ENCODE measurements around the gene LEP.

The LEP gene

DNA sequence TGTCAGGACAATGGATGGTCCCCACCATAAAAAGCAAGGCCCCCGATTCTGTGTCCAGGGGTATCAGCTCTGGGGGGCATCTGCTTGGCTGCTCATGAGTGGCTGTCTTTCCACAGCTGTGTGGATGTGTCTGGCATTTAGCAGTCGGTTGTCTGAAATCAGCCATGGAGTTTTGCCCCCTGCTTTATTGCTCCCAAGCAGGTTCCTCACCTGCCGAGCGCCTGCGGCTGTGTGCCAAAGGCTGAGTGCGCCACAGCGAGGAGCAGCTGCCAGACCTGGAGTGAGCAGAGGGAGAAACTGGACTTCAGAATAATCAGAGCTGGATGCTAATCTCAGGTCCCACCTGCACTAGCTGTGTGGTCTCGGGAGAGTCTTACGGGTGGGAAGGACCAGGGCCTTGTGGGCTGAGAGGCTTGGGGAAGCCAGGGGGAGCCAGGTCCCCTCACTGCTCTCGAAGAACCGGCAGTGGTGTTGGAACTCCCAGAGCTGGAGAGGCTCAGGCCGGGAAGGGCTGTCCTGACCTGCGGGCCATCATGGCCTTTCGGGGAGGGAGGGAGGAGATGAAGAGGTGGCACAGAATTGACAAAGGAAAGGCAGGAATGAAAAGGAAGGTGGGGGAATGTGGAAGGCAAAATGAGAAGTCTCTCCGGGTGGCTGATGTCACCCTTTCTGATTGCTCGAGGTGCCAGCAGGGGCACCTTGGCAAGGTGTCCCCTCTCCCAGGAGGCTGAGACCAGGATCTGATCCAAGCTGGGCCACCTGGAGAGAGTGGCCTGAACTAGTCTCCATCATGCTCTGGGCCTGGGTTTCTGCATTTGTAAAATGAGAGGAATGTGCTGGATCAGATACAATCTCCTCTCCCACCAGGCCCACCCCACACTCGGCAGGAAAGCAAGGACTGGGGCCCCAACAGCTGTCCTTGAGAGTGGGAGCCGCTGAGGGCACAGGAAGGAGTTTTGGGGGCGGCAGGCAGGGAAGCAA lies 30.2 kb upstream of the LEP start:
- H3K4me3 ChIP-seq (replicated peaks; ENCODE audit: low read depth, low read length), result no peak overlapping the region
- no peak for DNase-seq (ENCODE audit: extremely low read depth, low read depth)
- no peak for TF ChIP-seq CTCF (IDR thresholded peaks at IDR 0.05; ENCODE audit: low read depth, low read length, missing control alignments)

DNA sequence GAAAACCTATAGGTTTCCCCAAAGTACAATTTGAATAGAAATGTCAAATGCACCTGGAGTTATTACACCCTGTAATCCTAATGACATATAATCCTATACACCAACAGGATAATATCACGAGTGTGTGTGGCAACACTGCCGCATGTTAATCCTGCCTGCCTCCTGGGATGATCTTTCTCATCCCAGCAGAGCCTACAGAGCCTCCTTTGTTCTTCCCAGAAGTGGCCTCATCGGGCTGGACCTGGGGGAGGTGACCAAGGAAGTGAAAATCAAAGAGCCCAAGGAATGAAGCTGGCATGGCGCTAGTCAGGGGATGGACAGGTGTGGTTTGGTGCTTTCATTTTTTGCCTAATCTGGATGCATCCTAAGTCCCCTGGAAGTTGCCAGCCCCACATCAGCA lies 29.5 kb upstream of the LEP start:
- no peak overlapping the region for H3K4me3 ChIP-seq (replicated peaks; ENCODE audit: low read depth, low read length)
- TF ChIP-seq CTCF (IDR thresholded peaks at IDR 0.05; ENCODE audit: low read depth, low read length, missing control alignments), result no peak
- no peak for DNase-seq (ENCODE audit: extremely low read depth, low read depth)

GRCh38 chr7:128214463-128214862 lies 26.6 kb upstream of the LEP start:
- no peak overlapping the region for H3K4me3 ChIP-seq (replicated peaks; ENCODE audit: low read depth, low read length)
- no peak for DNase-seq (ENCODE audit: extremely low read depth, low read depth)
- TF ChIP-seq CTCF (IDR thresholded peaks at IDR 0.05; ENCODE audit: low read depth, low read length, missing control alignments), result no peak

- TF ChIP-seq CTCF (IDR thresholded peaks at IDR 0.05; ENCODE audit: low read depth, low read length, missing control alignments), result no peak
- no peak for DNase-seq (ENCODE audit: extremely low read depth, low read depth)
- H3K4me3 ChIP-seq (replicated peaks; ENCODE audit: low read depth, low read length), result no peak overlapping the region
These were observed 25.8 kb upstream of the LEP start for GRCh38 chr7:128215281-128215680.

GRCh38 chr7:128215739-128216138 lies 25.3 kb upstream of the LEP start:
- H3K4me3 ChIP-seq (replicated peaks; ENCODE audit: low read depth, low read length), result no peak overlapping the region
- TF ChIP-seq CTCF (IDR thresholded peaks at IDR 0.05; ENCODE audit: low read depth, low read length, missing control alignments), result no peak
- DNase-seq (ENCODE audit: extremely low read depth, low read depth), result no peak

- no peak overlapping the region for H3K4me3 ChIP-seq (replicated peaks; ENCODE audit: low read depth, low read length)
- no peak for DNase-seq (ENCODE audit: extremely low read depth, low read depth)
- TF ChIP-seq CTCF (IDR thresholded peaks at IDR 0.05; ENCODE audit: low read depth, low read length, missing control alignments), result no peak
These were observed 23.9 kb upstream of the LEP start for GRCh38 chr7:128217030-128217805.
